HepG2 (cell line): Measurements from ENCODE around the gene EPB41L1. TPM values are rescaled to one million over a fixed set of nuclear protein-coding genes. Genes with fewer than 3 reads are reported as not detected.

Experiments
- ATF7-NPFF ChIP-seq: sonication (generic); formaldehyde crosslinking; IDR thresholded peaks from 2 replicates; pipeline ENCODE4 v1.8.1; 2023; ENCODE audit warnings: mild to moderate bottlenecking, low read depth, missing genetic modification reagents, moderate library complexity
- CBX5 ChIP-seq: sonication (generic); formaldehyde crosslinking; IDR thresholded peaks from 2 replicates; pipeline ENCODE4 v1.4.0; 2020; ENCODE audit warnings: missing genetic modification reagents, borderline replicate concordance
- DPF2 ChIP-seq: sonication (generic); formaldehyde crosslinking; IDR thresholded peaks from 2 replicates; pipeline ENCODE4 v1.4.0; 2020; ENCODE audit warnings: mild to moderate bottlenecking, low read depth, missing genetic modification reagents, borderline replicate concordance
- GTF3A ChIP-seq: sonication (generic); formaldehyde crosslinking; conservative IDR thresholded peaks from 2 replicates; pipeline ENCODE4 v1.4.0; 2020; ENCODE audit warnings: mild to moderate bottlenecking, missing genetic modification reagents
- HDAC6 ChIP-seq: fragments of 200-600 bp; sonication (generic); IDR thresholded peaks from 2 replicates; pipeline ENCODE4 v1.7.0; 2017; ENCODE audit warnings: mild to moderate bottlenecking, antibody characterized with exemption, low read length, low read depth
- IKZF1 ChIP-seq: fragments of 450-650 bp; IDR thresholded peaks from 2 replicates; pipeline ENCODE4 v1.7.1; 2016
- JUN ChIP-seq: sonication (generic); formaldehyde crosslinking; IDR thresholded peaks from 2 replicates; pipeline ENCODE4 v1.4.0; 2020; ENCODE audit warnings: mild to moderate bottlenecking, missing genetic modification reagents
- KLF6 ChIP-seq: IDR thresholded peaks from 2 replicates; pipeline ENCODE4 v1.8.0; 2016; ENCODE audit warnings: missing biosample characterization, missing genetic modification reagents
- MAF1 ChIP-seq: sonication (generic); formaldehyde crosslinking; IDR thresholded peaks from 2 replicates; pipeline ENCODE4 v1.5.0; 2020; ENCODE audit warnings: missing genetic modification reagents, borderline replicate concordance
- MTF1 ChIP-seq: sonication (generic); formaldehyde crosslinking; IDR thresholded peaks from 2 replicates; pipeline ENCODE4 v1.5.0; 2020; ENCODE audit warnings: missing genetic modification reagents
- MYC ChIP-seq: sonication (generic); formaldehyde crosslinking; IDR thresholded peaks from 2 replicates; pipeline ENCODE4 v1.9.0; 2021; ENCODE audit warnings: missing genetic modification reagents, borderline replicate concordance
- SMYD3 ChIP-seq: sonication (generic); formaldehyde crosslinking; IDR thresholded peaks from 2 replicates; pipeline ENCODE4 v1.8.1; 2023; ENCODE audit warnings: mild to moderate bottlenecking, missing genetic modification reagents
- SOX5 ChIP-seq: IDR thresholded peaks from 2 replicates; pipeline ENCODE4 v1.6.1; 2016; ENCODE audit warnings: borderline replicate concordance
- STAG1 ChIP-seq: sonication (generic); formaldehyde crosslinking; IDR thresholded peaks from 2 replicates; pipeline ENCODE4 v1.4.0; 2020; ENCODE audit warnings: missing genetic modification reagents
- ZBTB38 ChIP-seq: sonication (generic); formaldehyde crosslinking; IDR thresholded peaks from 2 replicates; pipeline ENCODE4 v1.5.1; 2020; ENCODE audit warnings: mild to moderate bottlenecking, missing genetic modification reagents
- ZBTB8A ChIP-seq: sonication (generic); formaldehyde crosslinking; IDR thresholded peaks from 2 replicates; pipeline ENCODE4 v1.4.0; 2020; ENCODE audit warnings: mild to moderate bottlenecking, low read depth, missing genetic modification reagents, borderline replicate concordance
- ZFX ChIP-seq: sonication (generic); formaldehyde crosslinking; IDR thresholded peaks from 2 replicates; pipeline ENCODE4 v1.4.0; 2020; ENCODE audit warnings: mild to moderate bottlenecking, low read depth, missing genetic modification reagents, moderate library complexity
- ZNF20 ChIP-seq: sonication (generic); formaldehyde crosslinking; IDR thresholded peaks from 2 replicates; pipeline ENCODE4 v1.4.0; 2020; ENCODE audit warnings: mild to moderate bottlenecking, moderate library complexity, missing genetic modification reagents
- ZNF30 ChIP-seq: sonication (generic); formaldehyde crosslinking; IDR thresholded peaks from 2 replicates; pipeline ENCODE4 v1.5.0; 2020; ENCODE audit warnings: mild to moderate bottlenecking, missing genetic modification reagents
- ZNF549 ChIP-seq: sonication (generic); formaldehyde crosslinking; IDR thresholded peaks from 2 replicates; pipeline ENCODE4 v1.5.0; 2020; ENCODE audit warnings: missing genetic modification reagents
- ZNF557 ChIP-seq: sonication (generic); formaldehyde crosslinking; IDR thresholded peaks from 2 replicates; pipeline ENCODE4 v1.4.0; 2020; ENCODE audit warnings: missing genetic modification reagents
- ZNF605 ChIP-seq: sonication (generic); formaldehyde crosslinking; IDR thresholded peaks from 2 replicates; pipeline ENCODE4 v1.8.0; 2022; ENCODE audit warnings: mild to moderate bottlenecking, missing genetic modification reagents
- ZNF75D ChIP-seq: sonication (generic); formaldehyde crosslinking; IDR thresholded peaks from 2 replicates; pipeline ENCODE4 v1.8.1; 2023; ENCODE audit warnings: missing genetic modification reagents, mild to moderate bottlenecking, borderline replicate concordance
- ZSCAN20 ChIP-seq: sonication (generic); formaldehyde crosslinking; IDR thresholded peaks from 2 replicates; pipeline ENCODE4 v1.4.0; 2020; ENCODE audit warnings: missing genetic modification reagents, mild to moderate bottlenecking, borderline replicate concordance
- ZSCAN22 ChIP-seq: sonication (generic); formaldehyde crosslinking; IDR thresholded peaks from 2 replicates; pipeline ENCODE4 v1.4.0; 2020; ENCODE audit warnings: mild to moderate bottlenecking, missing genetic modification reagents
- polyA plus RNA-seq, 8 experiments: library from polyadenylated mRNA; depleted of rRNA in 3 of 8; stranded (reverse) in 7 of 8; unstranded in 1 of 8; fragments of >200 nt; fragmentation: Illumina TruSeq in 4 of 8; extraction: Trizol in 4 of 8; gene quantifications; 2 replicates each; pipeline versions ENCODE4 v1.2.1 to v1.2.3, GENCODE V29; 2011 to 2016; ENCODE audit warnings: low read depth in 4 of 8, missing spikeins in 1 of 8, mixed read lengths in 1 of 8; ENCODE audit not compliant: insufficient read depth in 1 of 8
- total RNA-seq, 5 experiments: library from RNA; depleted of rRNA; stranded (reverse); fragments of >200 nt; fragmentation: Illumina TruSeq; extraction: Trizol; gene quantifications; 2 replicates each; pipeline ENCODE4 v1.2.3, GENCODE V29; 2016; ENCODE audit warnings: low read depth in 1 of 5
- TF ChIP-seq, protein P1 (sequence below): sonication (generic); formaldehyde crosslinking; IDR thresholded peaks from 2 replicates; pipeline ENCODE4 v1.8.0; 2022; ENCODE audit warnings: mild to moderate bottlenecking, missing genetic modification reagents, moderate library complexity
- TF ChIP-seq, protein P2 (sequence below): IDR thresholded peaks from 2 replicates; pipeline ENCODE4 v1.6.1; 2016; ENCODE audit warnings: mild to moderate bottlenecking
- TF ChIP-seq, protein P3 (sequence below): sonication (generic); formaldehyde crosslinking; conservative IDR thresholded peaks from 2 replicates; pipeline ENCODE4 v1.4.0; 2020; ENCODE audit warnings: missing genetic modification reagents

EPB41L1 gene
- total and polyA plus RNA-seq, 2 of the 13 experiments (the other 11 are each of a cell fraction or from before 2014, with no cell fraction given) = 16.7 to 39.0 TPM

DNA sequence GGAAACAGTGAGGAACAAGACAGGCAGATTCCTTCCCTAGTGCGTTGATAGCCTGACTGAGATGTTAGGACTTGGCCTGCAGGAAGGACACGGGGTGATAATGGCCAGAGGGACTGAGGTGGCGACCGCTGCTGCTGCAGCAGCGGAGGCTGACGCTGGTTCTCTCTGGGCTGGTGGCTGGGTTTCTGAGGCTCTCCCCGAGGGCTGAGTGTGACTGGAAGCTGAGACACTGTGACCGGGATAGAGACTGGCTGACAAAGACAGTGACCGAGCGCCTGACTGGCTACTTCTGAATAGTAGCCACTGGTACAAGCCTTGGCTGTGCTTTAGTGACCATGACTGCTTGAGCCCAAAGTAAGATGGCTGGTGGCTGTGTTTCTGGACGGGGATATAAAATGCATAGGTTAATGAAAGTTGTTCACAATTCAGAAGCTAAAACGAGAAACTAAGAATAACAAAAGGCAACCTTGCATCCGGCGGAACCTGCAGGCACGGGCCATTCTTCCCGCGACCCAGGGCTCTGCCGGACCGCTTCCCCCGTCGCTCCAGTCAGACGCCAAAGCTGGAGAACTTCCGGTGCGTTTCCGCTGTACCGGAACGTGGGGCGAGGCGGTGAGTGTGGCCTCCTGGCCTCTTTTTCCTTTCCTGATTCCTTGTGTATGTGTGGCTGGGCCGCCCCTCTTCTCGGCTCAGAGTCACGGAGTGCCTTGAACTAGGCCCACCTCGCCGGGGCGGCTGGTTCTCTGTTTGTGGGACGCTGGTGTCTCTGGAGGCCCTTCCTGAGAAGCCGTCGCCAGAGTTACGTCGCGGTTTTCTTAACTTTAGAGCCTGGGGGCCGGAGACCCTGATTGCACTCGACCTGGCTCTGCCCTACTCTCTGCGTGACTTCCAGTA, 81.6 kb downstream of the EPB41L1 start, which contains the start of gene AAR2 (continued):
- TF ChIP-seq IKZF1 (no peak), ZSCAN22 (CRISPR knock-in tag) (no peak; the same call in 1 of the 2 replicates), ZNF30 (CRISPR knock-in tag) (0 out of 2 replicates have a peak, but pooled peaks have one; percentile 27), KLF6 (CRISPR knock-in tag) (peak; percentile 98), ZNF605 (CRISPR knock-in tag) (peak; percentile 99), ATF7-NPFF (CRISPR knock-in tag) (peak; percentile 90), MAF1 (CRISPR knock-in tag) (no peak), HDAC6 (no peak), STAG1 (no peak; the same call in 1 of the 2 replicates), JUN (CRISPR knock-in tag) (peak; percentile 21), CBX5 (CRISPR knock-in tag) (peak; percentile 100), ZNF557 (CRISPR knock-in tag) (peak; percentile 54; the same call in 1 of the 2 replicates), SMYD3 (CRISPR knock-in tag) (peak; percentile 62), ZNF549 (peak; percentile 83), ZSCAN20 (0 out of 2 replicates have a peak, but pooled peaks have one; percentile 32), MTF1 (peak; percentile 91; the same call in 1 of the 2 replicates), ZNF75D (peak; percentile 62; the same call in 1 of the 2 replicates), ZFX (peak; percentile 100), ZBTB38 (CRISPR knock-in tag) (peak; percentile 97), ZBTB8A (CRISPR knock-in tag) (no peak), SOX5 (peak; percentile 77; the same call in 1 of the 2 replicates), GTF3A (CRISPR knock-in tag) (0 out of 2 replicates have a peak, but pooled peaks have one; percentile 85), DPF2 (CRISPR knock-in tag) (no peak), ZNF20 (CRISPR knock-in tag) (peak; percentile 96), MYC (peak; percentile 98)
- TF ChIP-seq, protein P1, sequence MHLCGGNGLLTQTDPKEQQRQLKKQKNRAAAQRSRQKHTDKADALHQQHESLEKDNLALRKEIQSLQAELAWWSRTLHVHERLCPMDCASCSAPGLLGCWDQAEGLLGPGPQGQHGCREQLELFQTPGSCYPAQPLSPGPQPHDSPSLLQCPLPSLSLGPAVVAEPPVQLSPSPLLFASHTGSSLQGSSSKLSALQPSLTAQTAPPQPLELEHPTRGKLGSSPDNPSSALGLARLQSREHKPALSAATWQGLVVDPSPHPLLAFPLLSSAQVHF (CRISPR knock-in tag) = peak; percentile 93; the same call in 1 of the 2 replicates
- TF ChIP-seq, protein P2, sequence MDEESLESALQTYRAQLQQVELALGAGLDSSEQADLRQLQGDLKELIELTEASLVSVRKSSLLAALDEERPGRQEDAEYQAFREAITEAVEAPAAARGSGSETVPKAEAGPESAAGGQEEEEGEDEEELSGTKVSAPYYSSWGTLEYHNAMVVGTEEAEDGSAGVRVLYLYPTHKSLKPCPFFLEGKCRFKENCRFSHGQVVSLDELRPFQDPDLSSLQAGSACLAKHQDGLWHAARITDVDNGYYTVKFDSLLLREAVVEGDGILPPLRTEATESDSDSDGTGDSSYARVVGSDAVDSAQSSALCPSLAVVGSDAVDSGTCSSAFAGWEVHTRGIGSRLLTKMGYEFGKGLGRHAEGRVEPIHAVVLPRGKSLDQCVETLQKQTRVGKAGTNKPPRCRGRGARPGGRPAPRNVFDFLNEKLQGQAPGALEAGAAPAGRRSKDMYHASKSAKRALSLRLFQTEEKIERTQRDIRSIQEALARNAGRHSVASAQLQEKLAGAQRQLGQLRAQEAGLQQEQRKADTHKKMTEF (CRISPR knock-in tag) = peak; percentile 99
- TF ChIP-seq, protein P3, sequence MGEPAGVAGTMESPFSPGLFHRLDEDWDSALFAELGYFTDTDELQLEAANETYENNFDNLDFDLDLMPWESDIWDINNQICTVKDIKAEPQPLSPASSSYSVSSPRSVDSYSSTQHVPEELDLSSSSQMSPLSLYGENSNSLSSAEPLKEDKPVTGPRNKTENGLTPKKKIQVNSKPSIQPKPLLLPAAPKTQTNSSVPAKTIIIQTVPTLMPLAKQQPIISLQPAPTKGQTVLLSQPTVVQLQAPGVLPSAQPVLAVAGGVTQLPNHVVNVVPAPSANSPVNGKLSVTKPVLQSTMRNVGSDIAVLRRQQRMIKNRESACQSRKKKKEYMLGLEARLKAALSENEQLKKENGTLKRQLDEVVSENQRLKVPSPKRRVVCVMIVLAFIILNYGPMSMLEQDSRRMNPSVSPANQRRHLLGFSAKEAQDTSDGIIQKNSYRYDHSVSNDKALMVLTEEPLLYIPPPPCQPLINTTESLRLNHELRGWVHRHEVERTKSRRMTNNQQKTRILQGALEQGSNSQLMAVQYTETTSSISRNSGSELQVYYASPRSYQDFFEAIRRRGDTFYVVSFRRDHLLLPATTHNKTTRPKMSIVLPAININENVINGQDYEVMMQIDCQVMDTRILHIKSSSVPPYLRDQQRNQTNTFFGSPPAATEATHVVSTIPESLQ (CRISPR knock-in tag) = peak; percentile 99
